Endometrial microvascular endothelial cells (primary cell): Measurements from ENCODE around the gene ZNF70. TPM values are rescaled to one million over a fixed set of nuclear protein-coding genes. Genes with fewer than 3 reads are reported as not detected.

Experiments
- in situ Hi-C: cut with HindIII; loops from 2 replicates; pipeline ENCODE4 v1.10.0; 2017; ENCODE audit warnings: low sequenced_read_pairs, low pct_unique_long_range_greater_than_20kb; ENCODE audit errors: inconsistent ontology term
- total RNA-seq: library from RNA; depleted of rRNA; stranded (reverse); fragments of >200 nt; gene quantifications from one replicate; pipeline ENCODE4 v1.2.3, GENCODE V29; 2015; ENCODE audit errors: inconsistent ontology term

The ZNF70 gene
- total RNA-seq, 1 donor from 2014 or later = 1.6 TPM

DNA sequence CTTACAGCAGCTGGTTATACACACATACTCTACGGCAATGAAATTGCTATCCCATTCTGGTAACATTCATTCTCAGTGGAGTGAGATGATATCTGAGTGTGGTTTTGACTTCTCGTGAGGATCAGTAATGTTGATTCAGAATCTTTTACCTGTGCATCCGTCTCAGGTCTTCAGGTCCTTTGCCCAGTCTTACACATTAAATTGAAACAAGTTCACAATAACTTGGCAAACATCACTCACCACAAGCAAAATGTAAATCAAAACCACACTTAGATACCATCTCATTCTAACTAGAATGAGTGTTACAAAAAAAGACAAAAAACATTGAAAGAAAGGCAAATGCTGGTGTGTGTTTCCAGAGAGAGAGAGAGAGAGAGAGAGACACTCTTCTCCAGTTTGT is 46.1 kb downstream of the ZNF70 start:
- in situ Hi-C loops = no loop called here

DNA sequence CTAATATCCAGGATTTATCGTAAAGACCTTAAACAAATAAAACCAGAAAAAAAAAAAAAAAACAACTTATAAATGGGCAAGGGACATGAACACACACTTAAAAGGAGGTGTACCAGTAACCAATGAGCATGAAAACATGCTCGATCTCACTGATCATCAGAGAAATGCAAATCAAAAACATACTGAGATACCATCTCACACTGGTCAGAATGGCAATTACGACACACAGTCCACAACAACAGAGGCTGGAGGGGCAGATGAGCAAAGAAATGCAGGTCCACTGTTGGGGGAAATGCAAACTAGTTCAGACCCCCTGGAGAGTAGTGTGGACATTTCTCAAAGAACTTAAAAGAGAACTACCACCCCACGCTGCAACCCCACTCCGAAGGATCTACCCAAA is 46.9 kb downstream of the ZNF70 start:
- in situ Hi-C loops = no loop called here

DNA sequence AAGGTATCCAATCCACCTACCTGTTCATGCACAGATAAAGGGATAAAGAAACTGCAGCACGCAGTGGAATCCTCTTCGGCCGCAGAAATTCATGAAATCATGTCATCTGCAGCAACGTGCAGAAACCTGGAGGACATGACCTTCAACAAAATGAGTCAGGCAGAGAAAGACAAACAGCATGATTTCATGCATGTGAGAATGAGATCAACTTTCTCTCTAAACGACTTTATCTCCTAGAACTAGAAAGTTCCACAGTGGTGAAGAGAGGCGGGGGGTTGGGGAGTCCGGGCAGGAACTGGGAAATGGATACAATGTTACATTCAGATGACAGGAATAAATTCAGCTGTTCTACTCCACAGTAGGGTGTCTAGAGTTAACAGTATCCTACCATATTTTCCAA is 50.2 kb downstream of the ZNF70 start:
- in situ Hi-C loops = no loop called here

DNA sequence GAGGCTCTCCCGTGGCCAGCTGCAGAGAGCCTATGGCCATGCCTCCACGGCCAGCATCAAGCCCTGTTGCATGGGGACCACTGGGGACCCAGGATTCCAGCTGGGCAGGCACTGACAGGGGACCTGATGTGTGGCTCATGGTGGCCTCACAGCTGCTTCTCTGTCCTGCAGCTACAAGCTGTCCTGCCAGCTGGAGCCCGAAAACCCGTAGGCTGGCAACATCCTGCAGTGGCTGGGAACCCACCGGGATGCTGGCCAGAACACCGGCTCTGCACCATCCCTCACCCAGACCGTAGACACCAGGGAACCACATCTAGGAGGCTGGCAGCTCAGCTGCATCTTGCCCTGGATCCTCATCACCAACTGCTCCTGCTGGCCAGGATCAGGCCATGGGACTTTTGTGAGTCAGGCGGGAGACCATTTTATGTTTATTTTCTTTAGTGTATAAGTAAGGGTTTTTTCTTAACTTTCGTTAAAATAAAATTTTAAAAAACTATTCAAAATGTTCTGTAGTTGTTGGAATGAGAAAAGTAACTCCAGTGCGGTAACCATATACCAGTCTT is 52.2 kb downstream of the ZNF70 start:
- in situ Hi-C loops = no loop called here

DNA sequence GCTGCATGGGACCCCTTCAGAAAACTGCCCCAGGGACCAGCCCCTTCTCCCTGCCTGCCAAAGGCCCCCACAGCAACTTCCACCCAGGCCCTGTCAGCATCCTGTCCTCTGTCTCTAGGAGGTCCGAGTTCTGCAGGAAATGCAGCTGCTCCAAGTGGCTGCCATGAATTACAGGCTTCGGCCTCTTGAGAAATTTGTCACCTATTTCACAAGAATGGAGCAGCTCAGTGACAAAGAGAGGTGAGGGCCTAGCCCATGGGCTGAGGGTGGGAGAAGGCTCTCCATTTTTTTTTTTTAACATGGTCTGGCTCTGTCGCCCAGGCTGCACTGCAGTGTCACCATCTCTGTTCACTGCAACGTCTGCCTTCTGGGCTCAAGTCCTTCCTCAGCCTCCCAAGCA is 52.8 kb downstream of the ZNF70 start:
- in situ Hi-C loops = no loop called here

DNA sequence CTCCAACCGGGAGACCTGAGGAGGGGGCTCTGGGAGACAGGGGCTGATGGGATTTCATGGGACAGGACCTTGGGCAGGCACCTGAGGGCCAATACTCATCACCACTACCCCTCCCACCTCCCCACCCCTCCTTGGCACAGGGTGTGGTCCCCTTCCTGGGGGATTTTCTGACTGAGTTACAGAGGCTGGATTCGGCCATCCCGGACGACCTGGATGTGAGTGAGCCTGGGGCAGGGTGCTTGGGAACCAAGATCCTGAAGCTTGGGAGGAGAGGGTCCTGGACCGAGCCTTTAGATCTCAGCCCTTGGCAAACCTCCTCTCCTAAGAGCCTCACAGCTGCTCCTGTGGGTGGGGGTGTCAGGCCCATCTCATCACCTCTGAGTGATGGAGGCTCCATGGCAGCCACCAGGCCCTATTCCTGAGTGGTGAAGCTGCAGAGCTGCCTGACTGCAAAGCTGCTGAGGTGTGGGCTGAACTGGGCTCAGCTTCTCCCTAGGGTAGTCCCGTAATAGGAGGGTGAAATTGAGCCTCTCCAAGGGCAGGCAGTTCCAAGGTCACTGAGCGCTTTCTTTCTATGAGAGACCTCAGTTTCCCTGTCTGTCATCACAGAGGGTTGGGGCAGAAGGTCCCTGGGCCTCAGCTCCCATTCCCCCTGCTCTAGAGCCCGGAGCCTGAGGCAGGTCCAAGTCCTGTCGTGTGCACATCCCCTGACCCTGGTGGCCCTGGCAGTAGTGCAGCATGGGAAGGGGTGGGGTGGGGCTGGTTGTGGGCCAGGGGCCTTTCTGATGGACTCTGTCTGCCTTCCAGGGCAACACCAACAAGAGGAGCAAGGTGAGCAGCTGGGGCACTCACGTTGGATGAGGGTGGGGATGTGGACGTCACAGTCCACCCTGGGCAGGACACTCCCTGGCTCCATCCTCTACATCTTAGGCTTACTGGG is 53.6 kb downstream of the ZNF70 start:
- in situ Hi-C loops = no loop called here

DNA sequence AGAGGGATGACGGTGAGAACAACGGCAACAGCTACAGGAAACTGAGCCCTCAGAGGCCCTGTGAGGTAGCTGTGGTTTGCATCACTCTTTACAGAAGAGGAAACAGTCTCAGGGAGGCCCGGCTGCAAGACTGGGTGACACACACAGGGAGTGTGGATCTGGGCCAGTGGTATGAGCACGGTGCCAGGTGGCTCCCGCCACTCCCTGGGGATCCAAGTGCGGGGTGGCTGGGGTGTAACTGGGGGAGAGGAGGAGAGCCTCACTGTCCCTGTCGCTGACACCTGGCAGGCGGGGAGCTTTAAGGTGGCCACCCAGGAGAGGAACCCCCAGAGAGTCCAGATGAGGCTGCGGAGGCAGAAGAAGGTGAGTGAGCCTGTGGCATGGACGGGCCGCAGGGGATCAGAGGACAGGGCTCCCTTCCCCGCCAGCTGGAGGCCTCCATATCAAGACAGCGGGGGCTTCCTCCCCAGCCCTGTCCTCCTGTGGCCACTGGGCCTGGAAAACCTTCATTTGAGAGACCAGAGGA is 54.5 kb downstream of the ZNF70 start:
- in situ Hi-C loops = no loop called here

DNA sequence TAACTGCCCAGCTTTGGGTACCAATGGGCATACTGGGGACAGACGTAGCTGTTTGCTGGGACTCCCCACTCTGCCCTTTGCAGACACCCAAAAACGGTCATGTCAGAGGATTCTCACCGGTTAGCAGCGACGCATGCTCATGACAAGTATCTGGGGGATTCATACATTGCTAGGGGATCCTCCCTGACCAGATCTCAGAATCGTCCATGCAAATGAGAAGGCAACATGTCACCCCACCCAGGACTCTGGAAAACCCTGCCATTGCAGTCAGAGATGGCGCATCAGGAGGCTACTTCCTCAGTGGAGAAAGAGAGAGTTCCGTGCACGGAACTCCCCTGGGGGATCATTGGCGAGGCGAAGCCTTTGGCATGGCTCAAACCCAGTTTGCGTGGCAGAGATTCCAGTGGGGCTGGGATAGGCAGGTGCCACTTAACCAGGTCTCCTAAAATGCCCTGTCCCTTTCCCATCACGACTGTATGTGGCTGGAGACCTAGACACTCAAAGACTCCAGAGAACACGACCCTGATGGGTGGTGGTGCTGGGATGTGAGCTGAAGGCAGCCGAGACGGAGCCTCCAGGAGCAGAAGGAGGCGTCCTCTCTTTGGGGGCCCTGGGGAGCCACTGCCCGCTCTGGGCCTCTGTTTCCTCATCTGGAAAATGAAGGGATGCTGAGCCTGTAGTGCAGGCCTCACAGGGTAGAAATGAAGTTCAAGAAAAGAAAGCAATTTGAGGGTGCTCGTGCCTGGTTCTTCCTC is 55.2 kb downstream of the ZNF70 start:
- in situ Hi-C loops = no loop called here

DNA sequence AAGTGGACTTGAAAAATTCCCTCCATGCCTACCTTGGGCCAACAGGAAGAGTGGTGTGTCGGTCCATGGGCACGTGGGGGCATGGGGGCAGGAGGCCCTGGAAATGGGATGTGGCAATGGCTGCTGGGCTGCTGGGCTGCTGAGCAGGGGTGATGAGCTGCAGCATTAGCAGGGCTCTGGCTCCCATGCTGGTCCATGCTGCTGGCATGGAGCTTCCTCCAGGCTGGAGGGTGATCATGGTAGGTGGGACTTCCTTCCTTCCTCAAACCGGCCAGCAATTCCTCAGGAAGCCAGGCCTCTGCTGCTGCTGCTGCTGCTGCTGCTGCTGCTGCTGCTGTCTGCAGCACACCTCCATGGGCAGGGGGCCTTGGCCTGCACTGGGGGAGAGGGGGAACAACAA is 55.8 kb downstream of the ZNF70 start:
- in situ Hi-C loops = no loop called here

DNA sequence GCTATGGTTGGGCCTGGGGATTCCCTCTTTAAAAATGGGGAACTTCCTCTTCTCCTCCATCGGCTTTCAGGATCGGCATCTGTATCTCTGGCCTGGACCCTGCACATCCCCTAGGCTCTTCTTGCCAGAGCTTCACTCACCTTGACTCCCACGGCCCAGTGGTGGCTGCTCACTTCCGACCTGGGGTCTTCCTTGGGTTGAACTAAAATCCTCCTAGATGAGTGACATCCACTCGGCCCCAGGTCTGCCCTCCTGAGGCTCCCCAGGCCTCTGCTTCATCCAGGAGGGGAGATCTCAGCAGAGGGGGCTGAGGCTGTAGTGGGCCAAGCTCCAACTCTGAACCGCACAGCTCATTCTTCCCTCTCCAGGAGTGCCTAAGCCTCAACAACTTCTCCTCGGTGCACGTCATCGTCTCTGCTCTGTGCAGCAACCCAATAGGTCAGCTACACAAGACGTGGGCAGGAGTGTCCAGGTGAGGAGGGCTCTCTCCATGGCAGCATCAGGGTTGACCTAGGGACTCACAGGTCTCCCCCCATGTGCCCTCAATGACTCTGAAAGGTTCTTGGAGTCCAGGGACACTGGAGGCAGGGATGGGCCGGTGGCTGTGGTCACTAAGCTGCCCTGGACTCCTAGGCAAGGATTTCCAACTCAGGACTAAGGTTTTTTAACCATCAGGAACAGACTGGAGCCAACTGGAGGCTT is 56.8 kb downstream of the ZNF70 start:
- in situ Hi-C loops = no loop called here

DNA sequence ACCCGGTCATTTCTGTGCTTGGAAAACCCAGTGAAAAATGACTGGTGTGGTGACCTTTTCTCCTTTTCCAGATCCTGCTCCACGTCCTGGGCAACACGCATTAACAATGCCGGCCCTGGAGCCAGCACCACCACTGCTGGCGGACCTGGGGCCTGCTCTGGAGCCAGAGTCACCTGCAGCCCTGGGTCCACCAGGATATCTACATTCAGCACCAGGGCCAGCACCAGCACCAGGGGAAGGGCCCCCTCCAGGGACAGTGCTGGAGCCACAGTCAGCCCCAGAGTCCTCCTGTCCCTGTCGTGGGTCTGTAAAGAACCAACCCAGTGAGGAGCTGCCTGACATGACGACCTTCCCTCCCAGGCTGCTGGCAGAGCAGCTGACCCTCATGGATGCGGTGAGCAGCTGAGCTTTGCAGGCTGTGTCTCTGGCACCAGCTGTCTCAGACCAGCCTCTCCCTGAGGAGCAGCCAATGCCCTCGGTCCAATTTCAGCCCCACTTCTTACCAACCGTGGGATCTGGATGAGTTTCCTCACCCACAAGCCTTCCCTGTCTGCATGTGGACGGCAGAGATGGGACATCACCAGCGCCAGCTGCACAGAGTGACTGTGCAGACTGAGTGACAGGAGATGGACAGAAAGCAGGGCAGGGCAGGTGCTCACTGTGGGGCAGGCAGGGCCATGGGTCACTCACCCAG is 58.2 kb downstream of the ZNF70 start:
- in situ Hi-C loops = no loop called here

DNA sequence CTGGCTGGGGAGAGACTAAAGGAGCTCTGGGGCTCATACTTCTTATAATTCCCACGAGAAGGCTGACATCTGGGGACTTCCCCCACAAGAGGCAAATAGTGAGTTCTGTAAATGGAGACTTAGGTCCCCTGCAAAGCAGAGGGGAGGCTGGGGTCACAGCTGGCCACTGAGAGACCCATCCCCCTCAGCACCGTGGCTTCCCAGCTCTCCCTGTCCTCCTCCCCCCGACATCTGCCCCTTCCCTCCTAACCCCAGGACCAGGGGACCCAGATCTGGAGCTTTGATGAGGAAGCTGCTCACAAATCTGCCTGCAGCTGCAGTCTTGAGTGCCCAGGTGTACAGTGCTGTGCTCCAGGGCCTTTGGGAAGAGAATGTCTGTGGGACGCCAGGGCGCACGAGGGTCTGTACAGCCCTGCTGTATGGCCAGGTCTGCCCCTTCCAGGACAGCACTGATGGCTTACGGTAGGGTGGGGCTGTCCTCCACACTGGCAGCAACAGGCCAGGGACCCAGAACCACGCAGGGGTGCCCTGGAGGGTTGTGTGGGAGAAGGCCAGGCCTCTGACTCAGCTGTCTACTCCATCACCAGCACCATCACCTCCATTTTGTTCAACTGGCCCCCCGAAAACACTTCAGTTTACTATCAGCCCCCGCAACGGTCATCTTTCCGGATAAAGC is 59.0 kb downstream of the ZNF70 start:
- in situ Hi-C loops = no loop called here

DNA sequence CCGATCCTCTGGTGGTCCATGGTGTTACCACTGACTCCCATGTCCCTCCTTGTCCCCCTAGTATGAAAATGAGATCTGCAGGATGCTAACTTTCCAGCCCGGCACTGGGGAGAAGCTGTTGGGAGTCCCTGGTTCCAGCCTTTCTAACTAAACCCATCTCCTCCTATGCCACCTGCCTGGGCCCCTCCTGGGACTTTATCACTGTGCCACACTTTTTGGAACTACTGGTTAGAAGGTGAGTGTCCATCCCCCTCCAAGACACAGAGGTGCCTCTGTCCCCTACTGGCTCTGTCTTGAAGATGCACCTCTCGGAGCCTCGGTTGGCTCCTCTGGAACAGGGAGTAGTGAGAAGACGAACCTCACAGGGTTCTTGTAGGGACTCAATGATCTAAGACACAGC is 60.2 kb downstream of the ZNF70 start, which contains the start of gene RGL4:
TSS of gene RGL4 (plus strand) at position 301 of the 400 bp plus-strand sequence. CDS start 1,018 bp downstream, outside the sequence.
- in situ Hi-C loops = no loop called here

DNA sequence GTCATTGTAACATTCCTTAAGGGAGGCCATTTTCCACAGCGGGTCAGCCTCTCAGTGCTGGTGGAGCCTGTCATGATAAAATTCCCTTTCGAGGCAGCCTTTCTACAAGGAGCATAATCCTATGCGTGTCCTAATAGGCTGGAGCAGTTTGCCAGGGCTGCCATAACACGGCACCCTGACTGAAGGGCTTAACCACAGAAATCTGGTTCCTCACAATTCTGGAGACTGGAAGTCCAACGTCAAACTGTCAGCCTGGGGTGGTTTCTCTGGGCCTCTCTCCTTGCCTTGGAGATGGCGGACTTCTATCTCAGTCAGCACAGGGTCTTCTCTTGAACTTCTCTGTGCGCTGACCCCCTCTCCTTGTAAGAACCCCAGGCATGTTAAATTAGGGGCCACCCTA is 61.5 kb downstream of the ZNF70 start:
- in situ Hi-C loops = no loop called here
